H1 (cell line): ENCODE results near the gene NRP2. TPM values are rescaled to one million over a fixed set of nuclear protein-coding genes. Genes with fewer than 3 reads are reported as not detected.

Experiments
- CTCF ChIA-PET: fragments of 300-600 bp; sonication (Branson Sonifier 250); formaldehyde crosslinking; loops from one replicate; lab custom pipeline; 2021; ENCODE audit not compliant: partially characterized antibody; lab: Charles Lee
- POLR2A ChIA-PET: fragments of 300-600 bp; sonication (Branson Sonifier 250); formaldehyde crosslinking; loops from one replicate; lab custom pipeline; 2021; ENCODE audit warnings: inconsistent platforms; ENCODE audit not compliant: partially characterized antibody; lab: Charles Lee
- DNase-seq, 2 experiments: peaks; one replicate each; pipeline versions ENCODE4 v3.0.0 to v3.0.0-alpha.2; 2010 to 2022; ENCODE audit warnings: low spot score in 2 of 2, low read depth in 1 of 2, mixed read lengths in 1 of 2
- FAIRE-seq: peaks from 2 replicates; lab custom pipeline; 2011; peaks lifted over from hg19 to GRCh38; lab: Jason Lieb, UNC
- H2AFZ ChIP-seq: 2 replicates; pipeline ENCODE4 v1.8.1; 2012; ENCODE audit warnings: low read length, inconsistent platforms
- H2AK5ac ChIP-seq: 2 replicates; pipeline ENCODE4 v1.6.1; 2013; ENCODE audit warnings: low read depth, low read length
- H2BK120ac ChIP-seq: replicated peaks from 2 replicates; pipeline ENCODE3; 2013; ENCODE audit warnings: low read depth, low read length, inconsistent platforms
- H2BK12ac ChIP-seq: 2 replicates; pipeline ENCODE4 v1.6.1; 2013; ENCODE audit warnings: low read depth, low read length
- H2BK15ac ChIP-seq: 2 replicates; pipeline ENCODE4 v1.6.1; 2013; ENCODE audit warnings: low read length
- H2BK20ac ChIP-seq: 2 replicates; pipeline ENCODE4 v1.6.1; 2013; ENCODE audit warnings: low read length
- H2BK5ac ChIP-seq: 2 replicates; pipeline ENCODE4 v1.6.1; 2013; ENCODE audit warnings: low read depth, low read length
- H3K14ac ChIP-seq: 2 replicates; pipeline ENCODE4 v1.6.1; 2013; ENCODE audit warnings: inconsistent platforms; ENCODE audit not compliant: insufficient read length
- H3K18ac ChIP-seq: 2 replicates; pipeline ENCODE4 v1.6.1; 2013; ENCODE audit warnings: low read length; ENCODE audit errors: extremely low read depth
- H3K23ac ChIP-seq: 2 replicates; pipeline ENCODE4 v1.6.1; 2013; ENCODE audit warnings: inconsistent platforms; ENCODE audit not compliant: insufficient read length
- H3K23me2 ChIP-seq: 2 replicates; pipeline ENCODE4 v1.6.1; 2013; ENCODE audit warnings: low read depth, low read length
- H3K27ac ChIP-seq: 2 replicates; pipeline ENCODE4 v1.6.1; 2011; ENCODE audit warnings: low read depth, low read length, inconsistent platforms
- H3K27me3 ChIP-seq, 4 experiments: replicated peaks in 1 of 4; 1 replicate in 1 of 4; 2 replicates in 3 of 4; pipeline versions ENCODE4 v1.6.1 to v1.8.1; 2011 to 2013; ENCODE audit warnings: low read length in 3 of 4, mild to moderate bottlenecking in 3 of 4, inconsistent platforms in 2 of 4, mixed read lengths in 2 of 4, moderate library complexity in 1 of 4; ENCODE audit not compliant: control insufficient read depth in 3 of 4, insufficient read depth in 3 of 4; ENCODE audit errors: extremely low read depth in 1 of 4
- H3K36me3 ChIP-seq, 4 experiments: 2 replicates each; pipeline versions ENCODE4 v1.6.1 to v1.8.1; 2011 to 2013; ENCODE audit warnings: mild to moderate bottlenecking in 4 of 4, low read length in 3 of 4, moderate library complexity in 2 of 4, control low read depth in 1 of 4, inconsistent platforms in 1 of 4; ENCODE audit not compliant: insufficient read depth in 4 of 4, control insufficient read depth in 2 of 4
- H3K4ac ChIP-seq: replicated peaks from 2 replicates; pipeline ENCODE3; 2013; ENCODE audit warnings: low read length, low read depth, mixed read lengths, inconsistent platforms; ENCODE audit not compliant: insufficient read length
- H3K4me1 ChIP-seq, 4 experiments: replicated peaks in 1 of 4; 1 replicate in 1 of 4; 2 replicates in 3 of 4; pipeline versions ENCODE4 v1.6.1 to v1.8.1; 2011 to 2013; ENCODE audit warnings: low read length in 3 of 4, inconsistent platforms in 2 of 4, mixed read lengths in 1 of 4; ENCODE audit not compliant: insufficient read depth in 4 of 4, control insufficient read depth in 3 of 4
- H3K4me2 ChIP-seq, 2 experiments: 2 replicates each; pipeline versions ENCODE4 v1.6.1 to v1.8.1; 2011 to 2013; ENCODE audit warnings: low read depth in 2 of 2, low read length in 2 of 2, control low read depth in 1 of 2, inconsistent platforms in 1 of 2, mild to moderate bottlenecking in 1 of 2; ENCODE audit not compliant: insufficient read depth in 1 of 2
- H3K4me3 ChIP-seq, 4 experiments: fragments of 200-600, 300-600 bp in 1 of 4; sonication (generic), shearing (Covaris generic), sonication (Bioruptor Twin) in 1 of 4; 2 replicates each; pipeline versions ENCODE4 v1.5.1 to v1.8.1; 2011 to 2016; ENCODE audit warnings: low read length in 4 of 4, low read depth in 3 of 4, control low read depth in 2 of 4, inconsistent platforms in 2 of 4, mild to moderate bottlenecking in 2 of 4, mixed read lengths in 1 of 4, moderate library complexity in 1 of 4; ENCODE audit not compliant: insufficient read depth in 2 of 4; ENCODE audit errors: extremely low read depth in 1 of 4
- H3K56ac ChIP-seq: replicated peaks from 2 replicates; pipeline ENCODE3; 2013; ENCODE audit warnings: low read depth, mild to moderate bottlenecking, mixed read lengths, low read length, inconsistent platforms; ENCODE audit not compliant: insufficient read length
- H3K79me1 ChIP-seq: 2 replicates; pipeline ENCODE4 v1.6.1; 2013; ENCODE audit warnings: low read depth, low read length, control low read depth
- H3K79me2 ChIP-seq, 2 experiments: 2 replicates each; pipeline versions ENCODE4 v1.6.1 to v1.8.1; 2012 to 2013; ENCODE audit warnings: low read length in 2 of 2, mild to moderate bottlenecking in 2 of 2, inconsistent platforms in 1 of 2; ENCODE audit not compliant: insufficient read depth in 2 of 2, control insufficient read depth in 1 of 2
- H3K9ac ChIP-seq, 4 experiments: replicated peaks in 1 of 4; 1 replicate in 1 of 4; 2 replicates in 3 of 4; pipeline versions ENCODE4 v1.6.1 to v1.8.1; 2011 to 2013; ENCODE audit warnings: low read depth in 3 of 4, low read length in 3 of 4, control low read depth in 2 of 4, mild to moderate bottlenecking in 2 of 4, moderate library complexity in 2 of 4, inconsistent platforms in 1 of 4; ENCODE audit errors: extremely low read depth in 1 of 4
- H3K9me3 ChIP-seq, 2 experiments: 2 replicates each; pipeline versions ENCODE4 v1.6.1 to v1.8.1; 2012 to 2013; ENCODE audit warnings: mild to moderate bottlenecking in 2 of 2, moderate library complexity in 2 of 2, control low read depth in 1 of 2, inconsistent platforms in 1 of 2, low read depth in 1 of 2, low read length in 1 of 2, mixed read lengths in 1 of 2; ENCODE audit not compliant: insufficient read depth in 2 of 2
- H4K20me1 ChIP-seq, 2 experiments: replicated peaks in 1 of 2; 2 replicates each; pipeline versions ENCODE3 to v1.8.1; 2011 to 2013; ENCODE audit warnings: inconsistent platforms in 2 of 2, low read length in 2 of 2, mild to moderate bottlenecking in 1 of 2; ENCODE audit not compliant: insufficient read depth in 2 of 2, control insufficient read depth in 1 of 2
- H4K5ac ChIP-seq: 2 replicates; pipeline ENCODE4 v1.6.1; 2013; ENCODE audit warnings: low read length, low read depth, mixed read lengths, inconsistent platforms; ENCODE audit not compliant: insufficient read length
- H4K8ac ChIP-seq: 2 replicates; pipeline ENCODE4 v1.8.0; 2013; ENCODE audit warnings: mild to moderate bottlenecking, moderate library complexity, low read length, inconsistent platforms; ENCODE audit not compliant: insufficient read depth; ENCODE audit errors: extremely low read depth
- H4K91ac ChIP-seq: replicated peaks from 2 replicates; pipeline ENCODE3; 2013; ENCODE audit warnings: low read length, mixed read lengths, inconsistent platforms; ENCODE audit not compliant: insufficient read length
- BCL11A ChIP-seq, 2 experiments: IDR thresholded peaks; one replicate each; pipeline ENCODE4 v1.6.1; 2011; ENCODE audit warnings: low read depth in 2 of 2, low read length in 2 of 2, mild to moderate bottlenecking in 2 of 2
- CBX5 ChIP-seq: fragments of 300-800, 300-1000 bp; sonication (generic); IDR thresholded peaks from 2 replicates; pipeline ENCODE4 v1.7.1; 2016; ENCODE audit warnings: antibody characterized with exemption, low read length, low read depth
- GTF2F1 ChIP-seq: IDR thresholded peaks from 2 replicates; pipeline ENCODE4 v1.6.1; 2012; ENCODE audit warnings: low read depth, low read length, improper control_type of control experiment, borderline replicate concordance
- RFX5 ChIP-seq: IDR thresholded peaks from 2 replicates; pipeline ENCODE4 v1.6.1; 2011; ENCODE audit warnings: low read depth, low read length, improper control_type of control experiment, borderline replicate concordance
- SIX5 ChIP-seq: IDR thresholded peaks from 2 replicates; pipeline ENCODE4 v1.6.1; 2011; ENCODE audit warnings: mild to moderate bottlenecking, low read depth, low read length
- TAF7 ChIP-seq: optimal IDR thresholded peaks from 2 replicates; pipeline ENCODE3; 2011; ENCODE audit warnings: low read depth, mild to moderate bottlenecking, inconsistent platforms, low read length, moderate library complexity, borderline replicate concordance
- WGBS, 2 experiments: shearing (Covaris generic) in 1 of 2; methylation state at CpG; one replicate each; pipeline versions ENCODE4 v1.1.6 to v1.1.7; 2013 to 2015; ENCODE audit warnings: low lambda C conversion rate in 2 of 2, mixed read lengths in 2 of 2, inconsistent platforms in 1 of 2, low coverage in 1 of 2, missing lambda C conversion rate in 1 of 2; ENCODE audit not compliant: insufficient replicate concordance in 2 of 2, insufficient coverage in 1 of 2, insufficient read length in 1 of 2; ENCODE audit errors: extremely low coverage in 1 of 2, missing lambda C conversion rate in 1 of 2; 5-methylcytosine and 5-hydroxymethylcytosine counted together
- polyA plus RNA-seq, 7 experiments: library from polyadenylated mRNA; depleted of rRNA in 3 of 7; stranded (reverse) in 5 of 7; unstranded in 2 of 7; fragments of >200 nt in 5 of 7; fragments of 200-250 nt in 2 of 7; gene quantifications; 1 replicate in 5 of 7; 2 replicates in 1 of 7; 4 replicates in 1 of 7; pipeline versions ENCODE4 v1.2.1 to v1.2.3, GENCODE V29; 2011 to 2013; ENCODE audit warnings: missing spikeins in 2 of 7, mixed read lengths in 2 of 7
- total RNA-seq: library from RNA; stranded (reverse); fragmentation: NEBNext Ultra II Directional; extraction: Animal tissue kit (Norgen Biotek cat#: 25700); gene quantifications from 2 replicates; pipeline ENCODE4 v1.2.1, GENCODE V29; 2021
- TF ChIP-seq, protein P1 (sequence below): IDR thresholded peaks from 2 replicates; pipeline ENCODE4 v1.6.1; 2012; ENCODE audit warnings: low read length, inconsistent platforms

The NRP2 gene
- total and polyA plus RNA-seq, 2 of the 8 experiments (the other 6 are each of a cell fraction or from before 2014, with no cell fraction given), result 32.0 to 37.8 TPM

DNA sequence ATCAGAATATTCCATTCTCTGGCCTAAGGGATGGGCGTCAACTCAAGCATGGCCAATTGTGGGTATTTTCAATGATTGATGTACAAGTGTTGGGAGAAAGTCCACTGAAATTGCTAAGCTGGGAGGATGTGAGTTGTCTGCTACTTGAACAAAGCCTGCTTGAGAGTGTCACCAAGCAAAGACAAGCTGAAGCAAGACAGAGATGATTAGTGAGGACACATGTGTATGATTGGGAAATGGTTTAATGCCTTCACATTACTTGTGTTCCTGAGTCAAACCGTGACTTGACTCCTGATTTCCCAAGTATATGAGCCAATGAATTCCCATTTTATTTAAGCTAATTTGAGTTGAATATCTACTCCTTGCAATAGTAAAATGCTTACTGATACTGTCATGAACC lies 23.7 kb upstream of the NRP2 start:
- H3K4me1 ChIP-seq, result peaks cover 0 to 4% (median 0%) of the 10 kb centered on the region in 4 experiments; a peak in 2 of 7 replicates
- H2AK5ac ChIP-seq, result no peak overlapping the region
- no peak overlapping the region for H4K5ac ChIP-seq
- no peak overlapping the region for H3K14ac ChIP-seq
- H3K4ac ChIP-seq, result no peak overlapping the region
- H2BK120ac ChIP-seq, result no peak overlapping the region
- ChIA-PET POLR2A (no interaction called here), CTCF (interaction anchor here (0.6 kb wide), 1 partner anchor 218 kb away, joined by 3 read pairs; no protein-coding TSS in a partner anchor)
- H3K23ac ChIP-seq, result no peak overlapping the region
- no peak for FAIRE-seq
- H3K23me2 ChIP-seq, result no peaks in the 10 kb centered on the region
- H3K4me3 ChIP-seq, result no peak overlapping the region
- H4K91ac ChIP-seq, result no peak overlapping the region
- H3K9ac ChIP-seq, result no peak overlapping the region
- H3K4me2 ChIP-seq, result no peak overlapping the region
- H3K18ac ChIP-seq, result no peak overlapping the region
- no peaks in the 10 kb centered on the region for H4K20me1 ChIP-seq
- no peaks in the 10 kb centered on the region; a peak in 1 of 8 replicates for H3K36me3 ChIP-seq
- no peak overlapping the region for H2BK20ac ChIP-seq
- H3K9me3 ChIP-seq, result no peaks in the 10 kb centered on the region
- no peak overlapping the region for H3K56ac ChIP-seq
- H3K79me1 ChIP-seq, result no peaks in the 10 kb centered on the region
- H4K8ac ChIP-seq, result no peak overlapping the region
- WGBS, 2 experiments, result 83% methylated on average over 2 of the region's 2 CpGs; no CpG with 5 or more reads in 1 of the 2 experiments
- no peak overlapping the region for H2BK15ac ChIP-seq
- H2AFZ ChIP-seq, result no peak overlapping the region
- peak in 1 of 2 experiments; percentile 0 for DNase-seq
- peaks cover 0 to 1% (median 0%) of the 10 kb centered on the region in 4 experiments; a peak in 2 of 7 replicates for H3K27me3 ChIP-seq
- H2BK5ac ChIP-seq, result no peak overlapping the region
- no peak overlapping the region for H2BK12ac ChIP-seq
- no peaks in the 10 kb centered on the region for H3K79me2 ChIP-seq
- H3K27ac ChIP-seq, result no peak overlapping the region
- TF ChIP-seq RFX5 (no peak), TAF7 (no peak), BCL11A (IDR thresholded peaks at IDR 0.05; ENCODE audit: low read depth in 2 of 2, low read length in 2 of 2) (no peak), SIX5 (no peak), GTF2F1 (no peak), CBX5 (no peak)
- TF ChIP-seq, protein P1, sequence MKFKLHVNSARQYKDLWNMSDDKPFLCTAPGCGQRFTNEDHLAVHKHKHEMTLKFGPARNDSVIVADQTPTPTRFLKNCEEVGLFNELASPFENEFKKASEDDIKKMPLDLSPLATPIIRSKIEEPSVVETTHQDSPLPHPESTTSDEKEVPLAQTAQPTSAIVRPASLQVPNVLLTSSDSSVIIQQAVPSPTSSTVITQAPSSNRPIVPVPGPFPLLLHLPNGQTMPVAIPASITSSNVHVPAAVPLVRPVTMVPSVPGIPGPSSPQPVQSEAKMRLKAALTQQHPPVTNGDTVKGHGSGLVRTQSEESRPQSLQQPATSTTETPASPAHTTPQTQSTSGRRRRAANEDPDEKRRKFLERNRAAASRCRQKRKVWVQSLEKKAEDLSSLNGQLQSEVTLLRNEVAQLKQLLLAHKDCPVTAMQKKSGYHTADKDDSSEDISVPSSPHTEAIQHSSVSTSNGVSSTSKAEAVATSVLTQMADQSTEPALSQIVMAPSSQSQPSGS, result no peak
